Mesodermal cell (in vitro differentiated cells): ENCODE measurements around the gene VWCE. TPM values are rescaled to one million over a fixed set of nuclear protein-coding genes. Genes with fewer than 3 reads are reported as not detected.
A peak's percentile ranks its signal among the peaks of the same experiment; 100 is the strongest.

Experiments
- H3K27ac ChIP-seq: 2 replicates; pipeline ENCODE4 v1.7.0; 2013; ENCODE audit warnings: mild to moderate bottlenecking, low read depth, low read length, moderate library complexity; ENCODE audit not compliant: severe bottlenecking
- H3K36me3 ChIP-seq: 2 replicates; pipeline ENCODE4 v1.7.1; 2013; ENCODE audit warnings: mild to moderate bottlenecking, low read length, moderate library complexity; ENCODE audit not compliant: control insufficient read depth, insufficient read depth
- H3K4me1 ChIP-seq: one replicate; pipeline ENCODE4 v1.7.1; 2013; ENCODE audit warnings: mild to moderate bottlenecking, low read length; ENCODE audit not compliant: insufficient read depth, control insufficient read depth, poor library complexity, severe bottlenecking
- H3K4me3 ChIP-seq: 2 replicates; pipeline ENCODE4 v1.7.0; 2013; ENCODE audit warnings: low read length, control low read depth, mild to moderate bottlenecking; ENCODE audit not compliant: insufficient read depth, poor library complexity, severe bottlenecking; ENCODE audit errors: extremely low read depth
- H3K9me3 ChIP-seq: 2 replicates; pipeline ENCODE4 v1.7.1; 2013; ENCODE audit warnings: mild to moderate bottlenecking, low read length, moderate library complexity; ENCODE audit not compliant: control insufficient read depth
- WGBS, 2 experiments: methylation state at CpG; one replicate each; pipeline ENCODE4 v1.1.5; 2013; ENCODE audit warnings: missing lambda C conversion rate in 2 of 2; ENCODE audit not compliant: insufficient coverage in 2 of 2; 5-methylcytosine and 5-hydroxymethylcytosine counted together
- polyA plus RNA-seq, 2 experiments: library from polyadenylated mRNA; stranded (reverse); fragments of 50-300 nt; gene quantifications; one replicate each; pipeline ENCODE4 v1.2.3, GENCODE V29; 2013

Gene VWCE, protein sequence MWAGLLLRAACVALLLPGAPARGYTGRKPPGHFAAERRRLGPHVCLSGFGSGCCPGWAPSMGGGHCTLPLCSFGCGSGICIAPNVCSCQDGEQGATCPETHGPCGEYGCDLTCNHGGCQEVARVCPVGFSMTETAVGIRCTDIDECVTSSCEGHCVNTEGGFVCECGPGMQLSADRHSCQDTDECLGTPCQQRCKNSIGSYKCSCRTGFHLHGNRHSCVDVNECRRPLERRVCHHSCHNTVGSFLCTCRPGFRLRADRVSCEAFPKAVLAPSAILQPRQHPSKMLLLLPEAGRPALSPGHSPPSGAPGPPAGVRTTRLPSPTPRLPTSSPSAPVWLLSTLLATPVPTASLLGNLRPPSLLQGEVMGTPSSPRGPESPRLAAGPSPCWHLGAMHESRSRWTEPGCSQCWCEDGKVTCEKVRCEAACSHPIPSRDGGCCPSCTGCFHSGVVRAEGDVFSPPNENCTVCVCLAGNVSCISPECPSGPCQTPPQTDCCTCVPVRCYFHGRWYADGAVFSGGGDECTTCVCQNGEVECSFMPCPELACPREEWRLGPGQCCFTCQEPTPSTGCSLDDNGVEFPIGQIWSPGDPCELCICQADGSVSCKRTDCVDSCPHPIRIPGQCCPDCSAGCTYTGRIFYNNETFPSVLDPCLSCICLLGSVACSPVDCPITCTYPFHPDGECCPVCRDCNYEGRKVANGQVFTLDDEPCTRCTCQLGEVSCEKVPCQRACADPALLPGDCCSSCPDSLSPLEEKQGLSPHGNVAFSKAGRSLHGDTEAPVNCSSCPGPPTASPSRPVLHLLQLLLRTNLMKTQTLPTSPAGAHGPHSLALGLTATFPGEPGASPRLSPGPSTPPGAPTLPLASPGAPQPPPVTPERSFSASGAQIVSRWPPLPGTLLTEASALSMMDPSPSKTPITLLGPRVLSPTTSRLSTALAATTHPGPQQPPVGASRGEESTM
- 15.1 TPM for polyA plus RNA-seq (2013, experiment 1 of 2)
- 10.5 TPM for polyA plus RNA-seq (2013, experiment 2 of 2)

DNA sequence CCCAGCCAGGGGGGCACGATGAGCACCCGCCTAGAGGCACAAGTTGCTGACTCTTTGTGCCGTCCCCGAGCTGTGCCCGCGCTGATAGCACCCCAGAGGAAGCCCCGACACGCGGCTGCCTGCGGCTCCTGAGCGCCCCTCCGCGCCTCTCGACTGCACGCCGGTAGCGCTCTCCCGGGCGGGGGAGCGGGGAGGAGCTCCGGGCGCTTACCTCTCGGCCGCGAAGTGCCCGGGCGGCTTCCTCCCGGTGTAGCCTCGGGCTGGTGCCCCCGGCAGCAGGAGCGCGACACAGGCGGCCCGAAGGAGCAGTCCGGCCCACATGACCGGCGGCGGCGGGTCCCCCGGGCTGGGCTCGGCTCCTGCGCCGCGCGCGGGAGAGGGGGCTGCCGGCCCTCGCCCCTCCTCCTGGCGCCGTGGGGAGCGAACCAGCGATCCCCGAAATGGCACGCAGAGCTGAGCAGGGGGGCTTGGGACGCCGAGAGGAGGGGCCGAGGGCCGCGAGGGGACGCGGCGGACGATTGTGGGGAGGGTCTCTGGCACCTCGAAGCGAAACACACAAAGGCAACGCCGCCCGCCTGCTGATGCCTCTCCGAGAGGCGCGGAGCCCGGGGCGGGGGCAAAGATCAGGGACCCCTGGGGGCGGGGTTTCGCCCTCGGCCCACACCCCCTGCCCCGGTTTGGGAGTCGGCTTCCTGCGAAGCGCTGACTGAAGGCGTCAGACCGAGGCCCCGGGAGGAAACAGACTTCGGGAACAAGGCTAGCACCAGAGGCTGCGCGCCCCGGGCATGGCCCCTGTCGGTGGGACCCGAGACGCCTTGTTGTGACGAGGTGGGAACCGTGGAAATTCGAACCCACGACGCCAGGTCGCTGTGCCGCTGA, at the start of gene VWCE:
Gene VWCE, minus strand, starts transcription at position 600 of the 879 bp plus-strand sequence. Its CDS starts 279 bp downstream, at position 321.
- H3K4me3 ChIP-seq, result peak within 1 kb of the TSS; percentile 66
- 2 to 3% methylated on average over 75 to 91 of the region's 97 CpGs for WGBS, 2 experiments
- peak within 1 kb of the TSS; percentile 64 for H3K27ac ChIP-seq
- no peaks in the 10 kb centered on the region for H3K9me3 ChIP-seq
- peaks cover 34% of the 10 kb centered on the region for H3K36me3 ChIP-seq
- H3K4me1 ChIP-seq, result peaks cover 18% of the 10 kb centered on the region

DNA sequence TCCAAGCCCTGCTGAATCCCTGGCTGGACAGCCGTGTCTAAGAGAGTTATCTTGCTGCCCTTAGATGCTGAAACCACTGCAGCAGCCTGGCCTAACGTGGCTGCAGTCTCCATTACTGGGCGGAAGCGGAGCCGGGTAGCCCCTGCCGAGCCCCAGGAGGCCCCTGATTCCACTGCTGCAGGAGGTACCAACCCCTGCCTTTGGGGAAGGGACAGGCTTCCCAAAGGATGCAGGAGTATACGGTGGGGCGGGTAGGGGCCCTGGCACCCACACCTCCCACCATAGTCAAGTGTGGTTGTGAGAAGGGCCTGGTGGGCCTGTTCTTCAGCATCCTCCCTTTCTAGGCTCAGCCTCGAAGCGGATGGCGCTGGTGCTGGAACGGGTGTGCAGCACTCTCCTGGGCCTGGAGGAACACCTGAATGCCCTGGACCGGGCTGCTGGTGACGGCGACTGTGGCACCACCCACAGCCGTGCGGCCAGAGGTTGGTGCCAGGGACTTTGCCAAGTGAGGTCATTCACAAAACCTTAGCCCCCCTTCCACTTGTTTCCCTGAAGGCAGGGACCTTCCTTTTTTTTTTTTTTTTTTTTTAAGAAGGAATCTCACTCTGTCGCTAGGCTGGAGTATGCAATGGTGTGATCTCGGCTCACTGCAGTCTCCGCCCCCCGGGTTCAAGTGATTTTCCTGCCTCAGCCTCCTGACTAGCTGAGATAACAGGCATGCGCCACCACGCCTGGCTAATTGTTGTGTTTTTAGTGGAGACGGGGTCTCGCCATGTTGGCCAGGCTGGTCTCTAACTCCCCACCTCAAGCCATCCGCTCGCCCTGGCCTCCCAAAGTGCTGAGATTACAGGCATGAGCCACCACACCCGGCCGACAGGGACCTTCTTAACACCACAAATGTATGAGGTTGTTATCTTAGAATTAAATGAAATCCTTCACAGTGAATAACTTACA, 49.0 kb upstream of the VWCE start:
- no peak overlapping the region for H3K27ac ChIP-seq
- no peak overlapping the region for H3K4me3 ChIP-seq
- H3K4me1 ChIP-seq, result no peaks in the 10 kb centered on the region
- 95% methylated on average over 19 to 22 of the region's 29 CpGs for WGBS, 2 experiments
- no peaks in the 10 kb centered on the region for H3K9me3 ChIP-seq
- H3K36me3 ChIP-seq, result peaks cover 22% of the 10 kb centered on the region

DNA sequence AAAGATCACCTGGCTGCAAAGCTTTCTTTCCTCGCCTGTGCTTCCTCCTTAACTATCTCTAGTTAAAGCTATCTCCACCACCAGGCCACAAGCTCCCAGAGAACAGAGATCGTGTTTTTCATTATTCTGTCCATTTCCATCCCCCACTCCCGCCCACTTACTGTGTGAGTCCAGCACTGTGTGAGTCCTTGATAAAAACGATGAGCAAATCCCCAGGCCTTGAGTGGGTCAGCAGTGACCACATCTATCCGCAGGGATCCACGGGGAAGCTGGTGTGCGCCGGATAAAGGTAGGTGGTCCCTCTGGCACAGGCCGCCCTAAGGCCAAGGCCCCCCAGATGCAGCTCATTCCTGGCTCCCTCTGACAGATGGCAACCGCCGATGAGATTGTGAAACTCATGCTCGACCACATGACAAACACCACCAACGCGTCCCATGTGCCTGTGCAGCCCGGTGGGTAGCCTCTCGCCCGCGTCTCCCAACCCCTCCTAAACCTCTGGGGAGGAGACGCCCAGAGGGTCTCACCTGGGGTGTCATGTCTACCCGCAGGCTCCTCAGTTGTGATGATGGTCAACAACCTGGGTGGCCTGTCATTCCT, 47.2 kb upstream of the VWCE start:
- H3K4me1 ChIP-seq, result no peaks in the 10 kb centered on the region
- H3K9me3 ChIP-seq, result no peaks in the 10 kb centered on the region
- 95 to 96% methylated on average over 19 to 20 of the region's 20 CpGs for WGBS, 2 experiments
- H3K27ac ChIP-seq, result no peak overlapping the region
- no peak overlapping the region for H3K4me3 ChIP-seq
- peaks cover 23% of the 10 kb centered on the region for H3K36me3 ChIP-seq

DNA sequence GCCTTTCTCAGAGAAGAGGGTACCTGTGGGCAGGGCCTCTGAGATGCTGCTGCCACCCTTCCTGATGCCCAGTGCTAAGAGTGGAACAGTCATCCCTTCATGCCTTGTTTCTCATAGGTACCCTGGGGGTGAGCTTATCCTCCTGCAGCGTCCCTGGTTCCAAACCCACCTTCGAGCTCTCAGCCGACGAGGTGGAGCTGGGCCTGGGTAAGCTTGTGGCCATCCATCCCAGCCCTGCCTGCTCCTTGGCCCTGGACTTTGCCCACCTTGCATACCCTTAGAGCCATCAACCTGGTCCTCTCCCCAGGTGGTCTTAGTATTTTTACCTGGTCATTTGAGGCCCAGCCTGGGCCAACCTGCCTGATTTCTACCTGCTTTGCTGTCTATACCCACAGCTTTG, 46.6 kb upstream of the VWCE start:
- Histone ChIP-seq H3K9me3 (no peaks in the 10 kb centered on the region), H3K36me3 (peaks cover 23% of the 10 kb centered on the region), H3K27ac (no peak overlapping the region), H3K4me1 (no peaks in the 10 kb centered on the region), H3K4me3 (no peak overlapping the region)
- 94 to 97% methylated on average over 4 of the region's 4 CpGs for WGBS, 2 experiments

DNA sequence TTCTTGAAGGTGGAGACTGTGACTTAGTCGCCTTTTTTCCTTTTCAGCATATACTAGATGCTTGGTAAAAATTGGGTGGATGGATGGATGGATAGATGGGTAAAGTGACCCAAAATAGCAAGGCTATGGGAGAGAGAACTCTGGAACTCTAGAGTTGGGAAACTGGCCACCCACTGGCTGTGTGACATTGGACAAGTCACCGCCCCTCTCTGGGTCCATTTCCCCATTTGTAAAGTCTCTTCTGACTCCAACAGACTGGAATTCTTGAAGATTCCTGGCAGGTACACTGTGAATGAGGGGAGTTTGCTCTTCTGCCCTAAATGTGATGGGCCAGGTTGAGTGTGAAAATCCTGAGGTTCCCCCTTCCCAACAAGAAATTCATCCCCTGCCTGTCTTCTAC, 45.9 kb upstream of the VWCE start:
- Histone ChIP-seq H3K36me3 (peaks cover 23% of the 10 kb centered on the region), H3K4me3 (no peak overlapping the region), H3K9me3 (no peaks in the 10 kb centered on the region), H3K4me1 (no peaks in the 10 kb centered on the region), H3K27ac (no peak overlapping the region)
- whole genome bisulfite sequencing, 2 experiments, result 100% methylated on average over 1 to 2 of the region's 2 CpGs

DNA sequence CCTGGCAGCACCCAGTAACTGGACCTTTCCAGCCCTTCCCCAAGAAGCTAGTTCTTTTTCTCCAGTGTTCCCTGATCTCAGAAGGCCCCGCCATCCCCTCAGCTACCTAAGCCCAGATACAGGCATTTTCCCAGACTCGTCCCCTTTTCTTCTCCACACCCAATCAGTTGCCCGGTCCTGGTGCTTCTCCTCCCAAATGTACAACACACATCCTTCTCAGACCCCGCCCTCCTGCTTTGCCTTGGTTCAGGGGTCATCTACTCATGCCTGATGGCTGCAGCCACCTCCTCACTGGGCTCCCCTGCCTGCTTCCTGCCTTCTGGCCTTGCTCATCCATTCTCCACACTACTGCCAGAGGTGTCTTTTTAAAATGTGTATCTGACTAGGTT, 44.4 kb upstream of the VWCE start:
- H3K27ac ChIP-seq, result no peak overlapping the region
- H3K4me1 ChIP-seq, result no peaks in the 10 kb centered on the region
- no peaks in the 10 kb centered on the region for H3K9me3 ChIP-seq
- 90% methylated on average over 4 of the region's 4 CpGs for WGBS, 2 experiments
- no peak overlapping the region for H3K4me3 ChIP-seq
- peaks cover 20% of the 10 kb centered on the region for H3K36me3 ChIP-seq

DNA sequence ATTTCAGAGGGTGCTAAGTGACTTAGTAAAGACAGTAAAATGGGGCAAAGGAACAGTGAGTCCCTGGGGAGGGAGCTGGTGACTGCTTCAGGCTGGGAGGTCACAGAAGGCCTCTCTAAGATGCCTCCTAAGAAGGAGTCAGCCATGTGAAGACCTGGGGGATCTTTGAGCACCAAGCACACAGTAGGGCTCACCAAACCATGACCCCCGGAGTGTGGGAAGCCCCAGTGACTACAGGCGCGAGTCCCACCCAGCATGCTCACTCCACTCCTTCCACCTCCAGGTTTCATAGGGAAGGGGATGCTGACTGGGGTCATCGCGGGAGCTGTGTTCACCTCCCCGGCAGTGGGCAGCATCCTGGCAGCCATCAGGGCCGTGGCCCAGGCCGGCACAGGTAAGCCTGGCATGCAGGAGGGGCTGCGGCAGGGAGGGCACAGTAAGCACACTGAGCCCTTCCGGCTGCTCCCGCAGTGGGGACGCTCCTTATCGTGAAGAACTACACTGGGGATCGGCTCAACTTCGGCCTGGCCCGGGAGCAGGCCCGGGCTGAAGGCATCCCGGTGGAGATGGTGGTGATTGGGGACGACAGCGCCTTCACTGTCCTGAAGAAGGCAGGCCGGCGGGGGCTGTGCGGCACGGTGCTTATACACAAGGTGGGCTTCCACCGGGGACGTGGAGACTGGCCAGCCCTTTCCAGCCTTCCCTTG, 43.8 kb upstream of the VWCE start:
- no peaks in the 10 kb centered on the region for H3K9me3 ChIP-seq
- 91 to 96% methylated on average over 22 to 25 of the region's 26 CpGs for WGBS, 2 experiments
- H3K4me1 ChIP-seq, result peaks cover under 1% of the 10 kb centered on the region
- no peak overlapping the region for H3K27ac ChIP-seq
- H3K4me3 ChIP-seq, result no peak overlapping the region
- H3K36me3 ChIP-seq, result peaks cover 17% of the 10 kb centered on the region

DNA sequence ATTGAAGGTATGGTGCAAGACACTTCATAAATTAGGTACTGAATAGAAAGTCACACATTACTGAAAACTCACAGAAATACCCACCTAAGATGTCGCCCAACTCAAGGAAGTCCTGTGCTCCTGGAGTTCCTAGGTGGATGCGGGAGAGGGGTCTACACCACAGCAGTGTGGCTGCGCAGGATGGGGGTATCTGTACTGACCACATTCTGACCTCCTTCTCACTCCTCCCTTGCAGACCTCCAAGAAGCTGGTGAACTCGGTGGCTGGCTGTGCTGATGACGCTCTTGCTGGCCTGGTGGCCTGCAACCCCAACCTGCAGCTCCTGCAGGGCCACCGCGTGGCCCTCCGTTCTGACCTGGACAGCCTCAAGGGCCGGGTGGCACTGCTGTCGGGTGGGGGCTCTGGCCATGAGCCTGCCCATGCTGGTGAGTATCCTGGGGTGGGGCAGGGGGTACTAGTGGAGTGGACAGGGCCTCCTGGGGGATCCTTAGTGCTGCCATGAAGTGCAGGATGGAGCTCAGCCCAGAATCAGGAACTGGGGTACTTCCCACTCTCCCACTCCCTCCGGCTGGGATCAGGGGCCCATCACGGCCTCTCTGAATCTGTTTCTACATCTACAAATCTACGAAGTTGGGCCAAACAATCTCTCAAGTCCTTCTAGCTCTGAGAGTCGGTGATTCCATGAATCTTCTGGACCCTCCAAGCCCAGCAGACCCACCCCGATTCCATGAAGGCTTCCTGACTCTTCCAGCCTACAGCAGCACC, 42.8 kb upstream of the VWCE start:
- Histone ChIP-seq H3K36me3 (peaks cover 10% of the 10 kb centered on the region), H3K9me3 (no peaks in the 10 kb centered on the region), H3K4me1 (peaks cover 6% of the 10 kb centered on the region), H3K27ac (no peak overlapping the region), H3K4me3 (no peak overlapping the region)
- 90 to 91% methylated on average over 7 to 14 of the region's 15 CpGs for WGBS, 2 experiments
